Stimulated activated CD8-positive, alpha-beta memory T cell treated with anti-CD3 and anti-CD28 coated beads, Interleukin-15, amount 100 ng/mL, for 24 hours (primary cell): ENCODE data around the gene PIH1D2.
A peak's percentile ranks its signal among the peaks of the same experiment; 100 is the strongest.
"Not testable (repeated sequence)": the region's sequence is repeated elsewhere in the genome, so short reads cannot be mapped to it uniquely, and the experiment has no call there.

ENCODE experiments used
- DNase-seq: peaks from one replicate; pipeline ENCODE4 v3.0.0-alpha.2; 2020; ENCODE audit warnings: low read depth

PIH1D2 gene

GRCh38 chr11:112057170-112057569 lies 16.6 kb downstream of the PIH1D2 start:
- DNase-seq: no peak

GRCh38 chr11:112051768-112052167 lies 22.0 kb downstream of the PIH1D2 start:
- DNase-seq: no peak

DNA sequence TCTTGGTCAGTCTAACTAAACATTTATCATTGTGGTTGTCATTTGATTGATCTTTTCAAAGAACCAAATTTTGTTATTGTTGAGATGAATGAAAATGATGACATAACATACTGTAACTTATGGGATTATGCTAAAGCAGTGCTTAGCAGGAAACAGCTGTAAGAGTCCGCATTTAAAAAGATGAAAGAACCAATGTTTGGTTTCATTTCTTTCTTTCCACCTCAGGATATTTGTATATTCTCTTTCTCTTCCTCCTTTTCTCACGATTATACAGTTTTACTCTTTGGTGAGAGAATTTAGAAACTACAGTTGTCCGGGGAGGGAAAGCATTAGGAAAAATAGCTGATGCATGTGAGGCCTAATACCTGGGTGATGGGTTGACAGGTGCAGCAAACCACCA lies 23.1 kb downstream of the PIH1D2 start:
- DNase-seq: no peak

DNA sequence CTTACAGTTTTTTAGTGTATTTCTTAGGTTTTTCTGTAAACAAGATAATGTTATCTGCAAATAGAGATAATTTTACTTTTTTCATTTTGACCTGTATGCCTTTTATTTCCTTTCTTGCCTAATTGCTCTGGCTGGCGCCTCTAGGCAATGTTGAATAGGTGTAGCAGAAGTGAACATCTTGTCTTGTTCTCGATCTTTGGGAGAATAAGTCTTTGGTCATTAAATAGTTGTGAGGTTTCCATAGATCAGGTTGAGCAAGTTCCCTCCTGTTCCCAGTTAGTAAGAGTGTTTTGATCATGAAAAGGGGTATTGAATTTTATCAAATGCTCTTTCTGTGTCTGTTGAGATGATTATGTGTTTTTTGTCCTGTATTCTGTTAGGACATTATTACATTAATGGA lies 24.0 kb downstream of the PIH1D2 start:
- DNase-seq: no peak

GRCh38 chr11:112048256-112048655 lies 25.6 kb downstream of the PIH1D2 start:
- DNase-seq: not testable (repeated sequence)

GRCh38 chr11:112046647-112047046 lies 27.2 kb downstream of the PIH1D2 start:
- not testable (repeated sequence) for DNase-seq

GRCh38 chr11:112044961-112045360 lies 28.9 kb downstream of the PIH1D2 start:
- no peak for DNase-seq

DNA sequence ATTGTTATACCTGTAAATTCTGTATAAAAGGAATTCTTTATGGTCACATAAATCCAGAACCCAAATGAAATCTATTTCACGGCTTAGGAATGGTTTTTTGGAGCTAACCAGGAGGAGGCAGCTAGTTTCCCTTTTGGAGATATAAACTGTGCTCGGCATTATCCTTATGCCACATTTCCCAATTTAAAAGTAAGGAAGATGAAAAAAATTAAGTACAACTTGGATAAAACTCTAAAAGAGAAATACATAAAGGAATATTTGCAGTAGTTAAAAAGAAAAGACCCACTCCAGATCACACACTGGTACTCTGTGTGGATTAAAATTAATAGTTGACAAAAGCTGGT lies 30.9 kb downstream of the PIH1D2 start:
- DNase-seq: no peak

DNA sequence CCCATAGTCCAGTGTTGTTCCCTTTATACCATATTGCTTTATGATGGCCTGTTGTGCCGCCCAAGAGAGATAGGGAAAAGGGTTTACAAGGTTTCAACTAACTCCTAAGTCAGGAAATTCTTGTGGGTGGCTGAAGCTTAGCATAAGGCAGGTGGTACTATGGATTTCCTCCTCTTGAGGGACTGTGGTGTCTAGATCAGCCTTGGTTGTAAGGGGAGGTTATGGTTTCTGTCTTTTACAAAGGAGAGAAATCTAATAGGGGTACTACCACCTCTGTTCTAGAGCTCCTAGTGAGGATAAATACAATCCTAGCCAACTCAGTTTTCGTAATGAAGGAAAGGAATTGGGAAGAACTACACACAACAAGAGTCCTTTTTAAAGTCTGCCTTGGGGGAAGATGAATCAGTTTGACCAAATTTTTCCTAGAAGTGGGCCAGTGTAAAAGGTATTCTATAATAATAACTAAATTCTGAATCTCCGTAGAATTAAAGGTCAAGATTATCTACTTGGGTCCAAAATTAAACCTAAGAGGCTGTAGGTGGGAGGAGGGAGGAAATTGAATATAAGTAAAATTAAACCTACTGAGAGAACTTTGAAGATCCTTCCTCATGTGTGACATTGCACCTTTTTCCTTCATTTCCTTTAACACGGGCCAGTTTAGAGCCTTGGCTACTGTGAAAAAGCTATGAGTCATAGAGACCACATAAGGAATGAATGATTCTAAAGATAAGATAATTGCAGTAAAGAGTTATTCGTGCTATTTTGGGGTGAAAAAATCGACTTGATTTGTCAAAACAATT lies 31.5 kb downstream of the PIH1D2 start:
- no peak for DNase-seq

DNA sequence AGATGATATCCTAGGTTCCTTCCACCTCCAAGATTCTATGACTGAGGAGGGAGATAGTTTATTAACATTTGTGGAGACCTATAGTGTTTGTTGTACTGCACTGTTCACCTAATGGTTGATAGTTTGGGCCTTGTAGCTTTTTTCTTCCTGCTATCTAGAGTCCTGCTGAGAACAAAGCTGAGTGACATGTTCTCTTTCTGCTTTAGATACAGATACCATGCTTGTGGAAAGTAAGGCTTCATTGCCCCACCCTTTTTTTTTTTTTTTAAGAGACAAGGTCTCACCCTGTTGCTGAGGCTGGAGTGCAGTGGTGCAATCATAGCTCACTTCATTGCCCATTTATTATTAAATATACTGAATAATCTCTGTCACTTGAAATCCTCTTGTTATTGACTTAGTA lies 36.3 kb downstream of the PIH1D2 start:
- DNase-seq: no peak

DNA sequence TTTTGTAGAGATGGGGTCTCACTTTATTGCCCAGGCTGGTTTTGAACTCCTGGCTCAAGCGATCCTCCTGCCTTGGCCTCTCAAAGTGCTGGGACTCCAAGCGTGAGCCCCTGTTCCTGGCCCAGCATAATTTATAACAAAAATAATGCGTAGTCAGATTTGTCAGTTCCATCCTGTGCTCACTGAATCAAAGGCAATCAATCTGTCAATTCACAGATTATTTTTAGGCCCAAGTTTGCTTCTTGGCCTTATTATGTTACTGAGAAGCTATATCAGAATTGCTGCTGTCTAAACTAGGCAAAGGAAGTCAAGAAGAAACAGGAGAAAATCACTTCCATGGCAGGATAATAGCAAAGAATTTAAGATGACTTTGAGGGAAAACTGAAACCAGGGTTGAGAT lies 39.9 kb downstream of the PIH1D2 start:
- no peak for DNase-seq

GRCh38 chr11:112029460-112029859 lies 44.4 kb downstream of the PIH1D2 start:
- no peak for DNase-seq

DNA sequence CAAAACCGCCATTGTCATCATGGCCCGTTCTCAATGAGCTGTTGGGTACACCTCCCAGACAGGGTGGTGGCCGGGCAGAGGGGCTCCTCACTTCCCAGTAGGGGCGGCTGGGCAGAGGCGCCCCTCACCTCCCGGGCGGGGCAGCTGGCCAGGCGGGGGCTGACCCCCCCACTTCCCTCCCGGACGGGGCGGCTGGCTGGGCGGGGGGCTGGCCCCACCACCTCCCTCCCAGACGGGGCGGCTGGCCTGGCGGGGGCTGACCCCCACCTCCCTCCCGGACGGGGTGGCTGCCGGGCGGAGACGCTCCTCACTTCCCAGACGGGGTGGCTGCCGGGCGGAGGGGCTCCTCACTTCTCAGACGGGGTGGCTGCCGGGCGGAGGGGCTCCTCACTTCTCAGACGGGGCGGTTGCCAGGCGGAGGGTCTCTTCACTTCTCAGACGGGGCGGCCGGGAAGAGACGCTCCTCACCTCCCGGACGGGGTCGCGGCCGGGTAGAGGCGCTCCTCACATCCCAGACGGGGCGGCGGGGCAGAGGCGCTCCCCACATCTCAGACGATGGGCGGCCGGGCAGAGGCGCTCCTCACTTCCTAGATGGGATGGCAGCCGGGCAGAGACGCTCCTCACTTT lies 46.9 kb downstream of the PIH1D2 start:
- DNase-seq: not testable (repeated sequence)

DNA sequence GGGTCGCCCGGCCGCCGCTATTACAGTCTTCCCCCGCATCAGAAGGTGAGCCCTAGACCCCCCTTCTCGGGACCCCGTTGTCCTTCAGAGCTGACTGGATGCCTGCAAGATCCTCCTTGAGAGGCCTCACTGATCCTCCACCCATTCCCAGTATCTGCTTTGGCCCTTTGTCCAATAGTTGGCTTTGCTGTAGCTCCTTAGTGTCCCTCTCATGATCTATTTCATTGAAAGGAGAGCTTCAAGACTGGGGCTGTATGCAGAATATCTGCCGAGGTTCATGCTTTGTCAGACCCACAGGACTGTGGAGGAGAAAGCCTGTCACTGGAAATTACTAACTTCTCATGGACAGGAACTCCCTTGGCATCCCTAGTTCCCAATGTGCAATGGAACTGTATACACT lies 48.1 kb downstream of the PIH1D2 start:
- no peak for DNase-seq

GRCh38 chr11:112024773-112025678 lies 48.8 kb downstream of the PIH1D2 start, which contains the start of gene DLAT:
TSS of gene DLAT (plus strand) at chr11:112025408. CDS start at chr11:112025473, 65 bp downstream.
- peak; percentile 60 for DNase-seq

- no peak for DNase-seq
These were observed 49.5 kb downstream of the PIH1D2 start for GRCh38 chr11:112024178-112024772.

- DNase-seq: no peak
These were observed 50.7 kb downstream of the PIH1D2 start for GRCh38 chr11:112023104-112023503.

- DNase-seq: no peak
These were observed 54.8 kb downstream of the PIH1D2 start for GRCh38 chr11:112019066-112019465.
